NOMO-1 treated with dmso at 0.1 percent for 144 hours (cell line): ENCODE results near the gene MIA.
"Not testable (repeated sequence)": the region's sequence is repeated elsewhere in the genome, so short reads cannot be mapped to it uniquely, and the experiment has no call there.

Experiments
- DNase-seq: peaks from one replicate; lab custom pipeline; 2025; ENCODE audit not compliant: unreplicated experiment; lab: John Stamatoyannopoulos, UW

The MIA gene

DNA sequence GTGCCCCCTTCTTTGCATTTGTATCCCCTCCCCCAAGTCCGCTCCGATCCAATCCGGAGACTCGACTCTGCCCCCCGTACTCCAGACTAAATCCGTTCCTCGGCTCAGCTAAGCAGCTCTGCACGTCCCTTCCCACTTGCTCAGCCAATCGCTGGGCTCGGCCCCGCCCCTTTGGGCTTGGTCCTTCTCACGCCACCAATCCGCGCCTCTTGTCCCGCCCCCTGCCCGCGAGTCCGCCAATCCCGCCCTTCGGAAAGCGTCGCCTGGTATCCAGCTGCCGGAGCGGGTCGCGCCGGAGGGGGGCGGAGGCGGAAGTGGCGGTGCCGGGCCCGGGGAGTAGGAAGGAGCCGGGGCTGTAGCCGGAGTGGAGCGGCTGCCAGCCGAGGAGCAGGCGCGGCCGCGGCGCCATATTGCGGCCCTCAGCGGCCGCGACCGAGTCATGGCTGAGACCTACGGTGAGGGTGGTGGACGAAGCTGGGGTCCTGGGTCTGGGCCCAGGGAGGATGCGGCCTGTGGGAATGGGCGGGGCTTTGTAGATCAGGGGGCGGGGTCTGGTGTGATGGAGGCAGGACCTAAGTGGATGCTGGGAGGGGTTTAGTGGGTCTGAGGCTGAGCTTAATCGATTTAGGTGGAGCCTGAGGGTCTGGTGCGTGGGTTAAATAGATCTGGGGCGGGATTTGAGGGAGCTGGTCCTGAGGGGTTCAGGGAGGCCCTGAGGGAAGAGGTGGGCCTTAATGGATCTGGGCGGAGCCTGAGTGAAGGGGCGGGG, 2.8 kb downstream of the MIA start, which contains the start of gene RAB4B:
TSS of gene RAB4B (plus strand) at position 311 of the 769 bp plus-strand sequence. CDS start at position 440, 129 bp downstream.
- DNase-seq = peak; percentile 99

DNA sequence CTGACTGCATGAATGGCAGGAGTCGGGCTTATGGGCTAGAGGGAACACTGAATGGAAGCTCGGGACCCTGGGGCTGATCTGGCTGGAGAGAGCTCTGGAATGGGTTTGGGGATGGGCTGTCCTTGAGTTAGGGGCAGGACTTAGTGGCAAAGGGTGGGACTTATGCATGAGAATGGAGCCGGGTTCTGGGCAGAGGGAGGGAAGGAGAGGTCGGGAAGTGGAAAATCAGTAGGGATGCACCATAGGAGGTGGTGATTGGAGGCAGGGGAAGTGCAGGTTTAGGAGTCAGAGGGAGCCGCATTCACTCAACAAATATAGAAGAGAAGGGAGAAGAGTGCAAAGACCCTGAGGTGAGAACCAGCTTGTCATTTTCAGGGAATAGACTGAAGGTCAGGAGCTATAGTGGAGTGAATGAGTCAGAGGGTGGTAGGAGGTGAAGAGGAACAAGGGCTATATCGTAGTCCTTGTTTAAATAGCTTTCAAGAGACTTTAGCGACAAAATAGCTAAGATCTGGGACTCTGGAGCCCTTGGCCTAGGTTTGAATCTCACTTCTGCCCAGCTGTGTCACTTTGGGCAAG, 3.5 kb downstream of the MIA start:
- DNase-seq = no peak

DNA sequence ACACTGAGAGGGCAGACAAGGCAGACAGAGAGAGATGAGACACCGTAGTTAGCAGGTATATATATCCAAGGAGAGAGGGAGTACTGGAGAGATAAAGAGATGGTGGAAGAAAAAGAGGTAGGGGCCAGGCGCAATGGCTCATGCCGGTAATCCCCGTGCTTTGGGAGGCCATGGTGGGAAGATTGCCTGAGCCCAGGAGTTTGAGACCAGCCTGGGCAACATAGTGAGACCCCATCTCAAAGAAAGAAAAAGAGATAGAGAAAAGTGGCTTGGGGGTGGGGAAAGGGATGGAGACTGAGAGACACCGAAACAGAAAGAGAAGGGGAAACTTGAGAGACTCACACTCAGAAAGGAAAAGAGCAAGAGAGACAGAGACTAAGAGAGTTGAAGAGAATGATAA, 5.3 kb downstream of the MIA start:
- DNase-seq = no peak

DNA sequence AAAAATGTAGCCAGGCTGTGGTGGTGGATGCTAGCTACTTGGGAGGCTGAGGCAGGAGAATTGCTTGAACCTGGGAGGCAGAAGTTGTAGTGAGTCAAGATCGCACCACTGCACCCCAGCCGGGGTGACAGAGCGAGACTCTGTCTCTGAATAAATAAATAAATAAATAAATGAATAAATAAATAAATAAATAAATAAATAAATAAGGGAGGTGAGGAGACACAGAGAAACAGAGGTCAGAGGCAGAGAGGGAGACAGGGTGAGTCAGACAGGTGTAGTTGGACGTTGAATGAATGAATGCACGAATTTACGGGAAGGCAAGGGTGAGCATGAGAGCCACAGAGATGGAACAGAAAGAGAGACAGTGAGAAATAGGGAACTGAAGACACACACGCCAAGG, 5.8 kb downstream of the MIA start:
- DNase-seq = no peak

DNA sequence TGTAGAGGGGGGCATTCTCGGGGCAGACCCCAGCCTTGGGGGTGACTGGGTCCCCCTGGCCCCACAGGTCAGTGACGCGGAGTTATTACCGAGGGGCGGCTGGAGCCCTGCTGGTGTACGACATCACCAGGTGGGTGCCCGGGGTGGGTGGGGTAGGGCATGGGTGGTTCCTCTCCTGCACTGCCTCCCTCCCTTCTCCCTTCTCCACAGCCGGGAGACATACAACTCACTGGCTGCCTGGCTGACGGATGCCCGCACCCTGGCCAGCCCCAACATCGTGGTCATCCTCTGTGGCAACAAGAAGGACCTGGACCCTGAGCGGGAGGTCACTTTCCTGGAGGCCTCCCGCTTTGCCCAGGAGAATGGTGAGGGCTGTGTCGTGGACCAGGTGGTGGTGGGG, 8.4 kb downstream of the MIA start:
- no peak for DNase-seq

DNA sequence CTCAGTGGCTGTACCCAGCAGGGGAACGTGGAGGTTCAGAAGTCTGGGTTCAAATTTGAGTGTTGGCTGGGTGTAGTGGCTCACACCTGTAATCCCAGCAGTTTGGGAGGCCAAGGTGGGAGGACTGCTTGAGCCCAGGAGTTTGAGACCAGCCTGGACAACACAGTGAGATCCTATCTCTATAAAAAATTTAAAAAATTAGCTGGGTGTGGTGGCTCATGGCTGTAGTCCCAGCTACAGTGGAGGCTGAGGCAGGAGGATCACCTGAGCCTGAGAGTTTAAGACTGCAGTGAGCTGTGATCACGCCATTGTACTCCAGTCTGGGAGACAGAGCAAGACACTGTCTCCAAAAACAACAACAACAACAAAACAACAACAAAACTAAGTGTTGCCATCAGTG, 8.8 kb downstream of the MIA start:
- not testable (repeated sequence) for DNase-seq

DNA sequence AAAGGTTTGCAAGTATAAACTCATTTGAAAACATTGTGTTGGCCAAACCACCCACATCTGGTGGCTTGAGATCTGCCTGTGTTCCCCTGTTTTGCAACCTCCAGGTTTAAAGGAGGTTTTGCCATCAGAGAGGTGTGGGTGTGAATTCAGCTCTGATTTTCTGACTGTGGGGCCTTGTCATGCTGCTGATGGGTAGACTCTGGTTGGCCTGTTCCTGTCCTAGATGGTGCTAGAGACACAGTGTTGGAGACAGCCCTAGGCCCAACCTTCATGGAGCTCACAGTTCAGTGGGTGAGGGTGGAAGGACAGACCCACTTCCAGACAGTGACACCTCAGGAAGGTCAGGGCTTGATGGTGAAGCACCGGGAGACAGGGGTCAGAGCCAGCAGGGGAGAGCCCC, 10.2 kb downstream of the MIA start:
- DNase-seq = no peak

DNA sequence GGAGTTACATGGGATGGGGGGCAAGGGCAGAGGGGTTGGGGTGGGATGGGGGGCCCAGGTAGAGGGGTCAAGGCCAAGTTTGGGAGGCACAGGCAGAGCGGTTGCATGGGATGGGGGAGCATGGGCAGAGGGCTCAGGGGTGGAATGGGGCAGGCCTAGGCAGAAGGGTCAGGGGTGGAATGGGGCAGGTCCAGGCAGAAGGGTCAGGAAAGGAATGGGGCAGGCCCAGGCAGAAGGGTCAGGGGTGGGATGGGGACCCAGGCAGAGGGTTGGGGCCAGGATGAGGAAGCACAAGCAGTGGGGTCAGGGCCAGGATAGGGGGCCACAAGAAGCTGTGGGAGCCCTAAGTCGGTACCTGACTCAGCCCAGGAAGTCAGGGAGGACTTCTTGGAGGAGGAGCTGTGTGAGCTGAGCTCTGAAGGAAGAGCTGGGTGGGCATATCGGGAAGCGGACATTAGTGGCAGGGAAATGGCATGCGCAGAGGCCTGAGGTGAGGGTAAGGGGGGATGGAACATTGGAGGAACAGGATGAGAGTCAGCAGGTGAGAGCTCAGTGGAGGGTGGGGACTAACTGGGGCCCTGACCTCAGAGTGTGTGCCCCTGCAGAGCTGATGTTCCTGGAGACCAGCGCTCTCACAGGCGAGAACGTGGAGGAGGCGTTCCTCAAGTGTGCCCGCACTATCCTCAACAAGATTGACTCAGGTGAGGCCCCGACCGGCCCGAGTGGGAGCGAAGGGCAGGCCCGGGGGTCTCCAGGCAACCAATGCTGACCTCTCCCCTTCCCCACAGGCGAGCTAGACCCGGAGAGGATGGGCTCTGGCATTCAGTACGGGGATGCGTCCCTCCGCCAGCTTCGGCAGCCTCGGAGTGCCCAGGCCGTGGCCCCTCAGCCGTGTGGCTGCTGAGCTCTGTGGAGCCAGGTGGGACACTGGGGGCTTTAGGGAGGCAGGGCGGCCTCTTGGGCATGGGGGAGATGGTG, 11.0 kb downstream of the MIA start:
- no peak for DNase-seq

DNA sequence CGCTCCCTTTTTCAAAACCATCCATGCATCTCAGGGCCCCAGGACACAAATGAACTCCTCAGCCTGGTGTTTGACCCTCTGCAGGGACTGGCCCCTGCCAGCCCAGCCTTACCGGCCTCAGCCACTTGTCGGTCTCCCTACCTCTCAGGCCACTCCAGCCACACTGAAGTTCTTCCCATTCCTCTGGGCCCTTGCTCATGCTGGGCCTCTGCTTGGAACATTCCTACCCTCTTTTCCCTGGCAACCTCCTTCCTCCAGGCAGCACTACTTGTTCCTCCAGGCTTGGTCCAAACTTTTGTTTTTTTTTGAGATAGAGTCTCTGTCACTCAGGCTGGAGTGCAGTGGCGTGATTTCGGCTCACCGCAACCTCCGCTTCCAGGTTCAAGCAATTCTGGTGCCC, 16.0 kb downstream of the MIA start:
- DNase-seq = no peak

DNA sequence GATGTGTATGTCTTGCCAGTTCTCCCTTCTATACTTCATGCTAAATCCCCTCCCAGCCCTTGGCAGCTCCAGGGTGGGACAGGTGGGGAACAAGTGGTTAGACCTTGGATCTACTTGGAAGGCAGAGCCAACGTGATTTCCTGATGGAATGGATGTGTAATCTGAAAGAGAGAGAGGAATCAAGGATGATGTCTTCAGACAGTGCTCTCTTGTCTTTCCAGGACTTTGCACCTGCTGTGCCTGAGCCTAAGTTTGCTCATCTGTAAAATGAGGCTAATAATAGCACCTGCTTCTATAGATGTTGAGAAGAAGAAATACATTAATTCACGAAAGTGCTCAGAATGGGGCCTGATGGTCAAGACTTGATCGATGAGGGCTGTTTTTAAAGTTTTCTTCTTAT, 16.7 kb downstream of the MIA start:
- DNase-seq = no peak

DNA sequence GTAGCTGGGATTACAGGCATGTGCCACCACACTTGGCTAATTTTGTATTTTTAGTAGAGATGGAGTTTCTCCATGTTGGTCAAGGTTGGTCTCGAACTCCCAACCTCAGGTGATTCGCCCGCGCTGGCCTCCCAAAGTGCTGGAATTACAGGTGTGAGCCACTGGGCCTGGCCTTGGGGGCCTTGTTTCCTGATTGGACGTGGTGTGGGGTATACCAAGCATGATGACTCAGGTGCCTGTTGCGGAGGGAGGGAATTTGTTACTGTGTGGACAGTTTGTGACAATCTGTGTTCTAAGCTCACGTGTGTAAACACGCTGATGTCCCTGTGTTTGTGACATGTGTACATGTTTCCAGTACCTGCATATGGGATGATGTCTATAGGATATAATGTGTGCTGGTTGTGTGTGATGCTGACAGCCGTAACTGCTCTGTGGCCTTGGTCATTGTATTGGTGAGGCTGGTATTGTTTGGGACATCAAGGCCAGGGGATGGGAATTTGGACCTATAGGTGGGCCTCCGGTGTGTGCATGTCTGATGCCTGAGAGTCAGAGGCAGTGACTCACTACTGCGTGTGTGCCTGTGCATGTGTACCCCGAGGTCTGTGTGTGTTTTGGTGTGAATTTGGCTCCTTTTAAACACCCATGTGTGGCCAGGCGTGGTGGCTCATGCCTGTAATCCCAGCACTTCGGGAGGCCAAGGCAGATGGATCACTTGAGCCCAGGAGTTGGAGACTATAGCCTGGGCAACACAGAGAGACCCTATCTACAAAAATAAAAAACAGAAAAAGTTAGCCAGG, 22.0 kb downstream of the MIA start:
- no peak for DNase-seq

DNA sequence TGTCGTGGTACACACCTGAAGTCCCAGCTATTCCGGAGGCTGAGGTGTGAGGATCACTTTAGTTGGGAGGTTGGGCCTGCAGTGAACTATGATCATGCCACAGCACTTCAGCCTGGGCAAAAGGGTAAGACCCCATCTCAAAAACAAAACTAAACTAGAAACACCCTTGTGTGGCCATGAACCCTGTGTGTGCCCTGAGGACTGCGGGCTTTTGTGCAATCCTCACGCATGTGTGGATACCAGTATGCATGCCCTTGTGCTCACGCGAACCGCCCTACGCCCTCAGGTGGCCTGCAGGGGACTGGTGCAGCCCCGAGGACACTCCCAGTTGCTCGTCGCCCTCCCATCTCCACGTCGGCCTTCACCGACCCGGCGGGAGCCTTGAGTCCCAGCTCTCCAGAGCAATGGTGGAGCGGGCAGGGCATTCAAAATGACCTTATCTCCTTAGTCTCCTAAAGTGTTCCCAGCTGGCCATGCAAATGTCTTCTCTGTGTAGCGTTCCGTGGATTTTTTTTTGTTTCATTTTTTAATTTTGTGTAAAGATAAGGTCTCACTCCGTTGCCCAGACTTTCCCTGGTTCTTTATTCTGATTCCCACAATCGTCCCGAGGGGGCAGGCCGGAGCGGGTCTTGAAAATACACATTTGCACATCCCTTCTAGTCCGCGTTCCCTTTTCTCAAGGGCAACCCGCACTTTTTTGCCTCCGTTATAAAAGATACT, 22.8 kb downstream of the MIA start:
- DNase-seq = peak; percentile 85

DNA sequence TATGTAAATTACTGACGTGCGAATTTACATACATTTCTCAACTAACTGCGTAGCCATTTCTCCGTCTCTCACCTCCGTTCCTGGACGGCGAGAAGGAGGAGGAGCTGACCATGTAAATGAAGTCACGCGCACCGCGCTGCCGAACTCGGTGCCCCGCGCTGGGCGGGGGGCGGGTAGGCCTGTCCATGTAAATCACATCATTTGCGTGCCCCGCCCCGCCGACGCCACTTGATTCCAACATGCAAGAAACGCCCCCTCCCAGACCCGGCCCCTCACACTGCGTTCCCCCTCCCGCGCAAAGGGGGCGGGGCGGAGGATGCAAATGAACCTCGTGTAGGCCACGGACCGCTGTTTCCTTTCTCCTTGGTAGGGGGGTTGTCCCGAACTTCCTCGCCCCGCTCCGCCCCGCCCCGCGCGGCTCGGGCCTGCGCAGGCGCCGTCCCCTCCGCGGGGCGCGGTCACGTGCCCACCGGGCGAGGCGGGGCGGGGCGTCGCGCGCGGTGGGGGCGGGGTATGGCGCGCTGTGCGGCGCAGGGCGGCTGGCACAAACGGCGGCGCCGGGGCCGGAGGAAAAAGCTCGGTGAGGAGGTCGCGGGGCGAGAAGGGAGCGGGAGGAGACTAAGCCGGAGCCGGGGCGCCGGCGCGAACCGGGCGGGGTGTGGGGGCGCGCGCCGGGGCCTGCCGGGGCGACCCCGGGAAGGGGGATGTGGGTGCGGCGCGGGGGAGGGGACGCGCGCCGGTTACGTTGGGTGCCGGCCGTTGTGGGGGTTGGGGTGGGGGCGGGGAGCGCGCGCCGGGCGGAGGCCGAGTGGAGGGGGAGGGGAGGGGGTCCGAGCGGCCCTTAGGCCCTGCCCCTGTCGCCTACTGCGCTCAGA, 23.6 kb downstream of the MIA start, which contains the start of gene EGLN2:
TSS of gene EGLN2 (plus strand) at position 509 of the 875 bp plus-strand sequence. CDS start 1,382 bp downstream, outside the sequence.
- peak; percentile 97 for DNase-seq

DNA sequence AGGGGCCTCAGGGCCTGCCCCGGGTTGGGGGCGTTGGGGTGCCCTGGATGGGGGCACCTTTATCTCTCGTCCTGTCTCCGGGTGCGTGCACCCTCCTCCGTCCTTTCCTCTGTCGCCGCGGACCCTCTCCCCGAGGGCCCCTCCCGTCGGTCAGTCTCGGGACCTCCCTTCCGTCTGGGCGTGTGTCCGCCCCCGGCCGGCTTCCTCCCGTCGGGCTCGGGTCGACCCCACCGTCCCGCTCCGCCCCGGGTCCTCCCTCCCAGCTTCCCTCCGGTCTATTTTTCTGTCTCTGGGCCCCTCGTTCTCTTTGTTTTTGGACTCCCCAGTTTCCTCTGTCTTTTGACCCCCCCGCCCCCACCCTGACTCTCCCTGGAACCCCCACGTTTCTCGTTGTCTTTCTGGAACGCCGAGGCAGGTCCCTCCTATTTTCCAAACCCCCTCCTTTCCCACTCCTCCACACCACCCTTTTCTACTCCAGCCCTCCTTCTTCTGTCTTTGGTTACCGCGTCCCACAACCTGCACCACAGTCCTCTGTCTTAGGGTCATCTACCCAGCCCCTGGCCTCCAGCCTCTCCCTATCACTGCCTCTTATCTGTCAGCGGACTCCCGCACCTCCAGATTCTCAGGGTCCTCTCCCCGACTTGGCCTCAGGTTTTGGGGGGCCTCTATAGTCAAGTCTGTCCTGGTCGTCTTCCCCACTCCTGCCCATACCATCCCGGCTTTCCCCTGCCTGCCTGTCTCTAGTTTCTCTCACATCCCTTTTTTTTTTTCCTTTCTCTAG, 24.4 kb downstream of the MIA start:
- DNase-seq = no peak

DNA sequence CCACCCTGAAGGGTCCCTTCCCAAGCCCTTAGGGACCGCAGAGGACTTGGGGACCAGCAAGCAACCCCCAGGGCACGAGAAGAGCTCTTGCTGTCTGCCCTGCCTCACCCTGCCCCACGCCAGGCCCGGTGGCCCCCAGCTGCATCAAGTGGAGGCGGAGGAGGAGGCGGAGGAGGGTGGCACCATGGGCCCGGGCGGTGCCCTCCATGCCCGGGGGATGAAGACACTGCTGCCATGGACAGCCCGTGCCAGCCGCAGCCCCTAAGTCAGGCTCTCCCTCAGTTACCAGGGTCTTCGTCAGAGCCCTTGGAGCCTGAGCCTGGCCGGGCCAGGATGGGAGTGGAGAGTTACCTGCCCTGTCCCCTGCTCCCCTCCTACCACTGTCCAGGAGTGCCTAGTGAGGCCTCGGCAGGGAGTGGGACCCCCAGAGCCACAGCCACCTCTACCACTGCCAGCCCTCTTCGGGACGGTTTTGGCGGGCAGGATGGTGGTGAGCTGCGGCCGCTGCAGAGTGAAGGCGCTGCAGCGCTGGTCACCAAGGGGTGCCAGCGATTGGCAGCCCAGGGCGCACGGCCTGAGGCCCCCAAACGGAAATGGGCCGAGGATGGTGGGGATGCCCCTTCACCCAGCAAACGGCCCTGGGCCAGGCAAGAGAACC, 25.1 kb downstream of the MIA start:
- DNase-seq = no peak

DNA sequence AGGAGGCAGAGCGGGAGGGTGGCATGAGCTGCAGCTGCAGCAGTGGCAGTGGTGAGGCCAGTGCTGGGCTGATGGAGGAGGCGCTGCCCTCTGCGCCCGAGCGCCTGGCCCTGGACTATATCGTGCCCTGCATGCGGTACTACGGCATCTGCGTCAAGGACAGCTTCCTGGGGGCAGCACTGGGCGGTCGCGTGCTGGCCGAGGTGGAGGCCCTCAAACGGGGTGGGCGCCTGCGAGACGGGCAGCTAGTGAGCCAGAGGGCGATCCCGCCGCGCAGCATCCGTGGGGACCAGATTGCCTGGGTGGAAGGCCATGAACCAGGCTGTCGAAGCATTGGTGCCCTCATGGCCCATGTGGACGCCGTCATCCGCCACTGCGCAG, 25.7 kb downstream of the MIA start:
- DNase-seq = no peak

DNA sequence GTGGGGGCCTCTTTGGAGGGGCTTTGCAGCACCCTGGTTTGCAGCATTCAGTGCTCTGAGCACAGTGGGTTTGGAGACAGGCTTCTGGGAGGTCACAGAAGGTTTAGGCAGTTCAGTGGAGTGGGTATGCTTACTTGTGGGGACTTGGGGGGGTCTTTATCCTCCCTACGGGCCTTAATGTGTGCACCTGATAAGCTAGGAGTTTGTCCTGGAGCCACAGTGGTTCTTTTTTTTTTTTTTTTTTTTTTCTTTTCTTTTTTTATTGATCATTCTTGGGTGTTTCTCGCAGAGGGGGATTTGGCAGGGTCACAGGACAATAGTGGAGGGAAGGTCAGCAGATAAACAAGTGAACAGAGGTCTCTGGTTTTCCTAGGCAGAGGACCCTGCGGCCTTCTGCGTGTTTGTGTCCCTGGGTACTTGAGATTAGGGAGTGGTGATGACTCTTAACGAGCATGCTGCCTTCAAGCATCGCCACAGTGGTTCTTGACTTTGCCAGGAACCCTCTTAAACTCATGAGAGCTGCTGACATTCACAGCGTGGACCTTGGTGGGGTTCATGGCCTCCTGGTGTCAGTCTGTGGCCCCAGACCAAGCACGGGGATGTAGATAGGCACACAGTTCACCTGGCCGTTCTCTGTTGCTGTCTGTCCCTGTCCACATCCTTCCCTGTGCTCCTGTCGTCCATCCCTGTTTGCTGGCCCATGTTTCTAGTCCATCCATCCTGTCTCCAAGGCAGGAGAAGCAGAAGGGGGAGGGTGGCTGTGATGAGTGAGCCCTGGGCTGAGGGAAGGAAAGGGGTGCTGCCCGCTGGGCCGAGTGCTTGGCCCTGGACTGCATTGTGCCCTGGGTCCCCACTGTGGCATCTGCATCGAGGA, 26.3 kb downstream of the MIA start:
- no peak for DNase-seq
